HEK293T (cell line): Measurements from ENCODE around the gene DNAH10.

ENCODE experiments used
- FOXA1 ChIP-seq: fragments of 450-650 bp; IDR thresholded peaks from 2 replicates; pipeline ENCODE4 v1.6.1; 2016; ENCODE audit warnings: mild to moderate bottlenecking
- HDGF ChIP-seq: fragments of 450-650 bp; IDR thresholded peaks from 2 replicates; pipeline ENCODE4 v1.6.1; 2017; ENCODE audit warnings: antibody characterized with exemption, borderline replicate concordance
- PKNOX1 ChIP-seq: fragments of 450-650 bp; IDR thresholded peaks from 2 replicates; pipeline ENCODE4 v1.6.1; 2016
- ZNF384 ChIP-seq: fragments of 450-650 bp; IDR thresholded peaks from 2 replicates; pipeline ENCODE4 v1.6.1; 2016

GRCh38 chr12:123822804-123823203 is 60.7 kb downstream of the DNAH10 start:
- no peak for TF ChIP-seq ZNF384
- TF ChIP-seq HDGF, result no peak
- TF ChIP-seq PKNOX1, result no peak
- TF ChIP-seq FOXA1, result no peak
